Pancreas (tissue), 10 donors: Measurements from ENCODE around the gene DRGX. TPM values are rescaled to one million over a fixed set of nuclear protein-coding genes. Genes with fewer than 3 reads are reported as not detected.

Experiments
- ATAC-seq, 4 donors: fragments of 200-7000 bp; cut with Tn5 transposase; one replicate each; pipeline versions ENCODE4 v1.8.0 to v1.9.1; 2020; ENCODE audit warnings: mild to moderate bottlenecking in 4 of 4, moderate library complexity in 4 of 4
- DNase-seq, 6 donors: peaks; one replicate each; pipeline ENCODE4 v3.0.0-alpha.2; 2020
- FAIRE-seq: peaks from 2 replicates; lab custom pipeline; 2012; peaks lifted over from hg19 to GRCh38; lab: Jason Lieb, UNC
- H3K27ac ChIP-seq, 4 donors: fragments of 200-600 bp; sonication (generic); 1 replicate in 3 of 4; 2 replicates in 1 of 4; pipeline versions ENCODE4 v1.5.0 to v1.8.0; 2020
- H3K27me3 ChIP-seq, 4 donors: fragments of 200-600 bp; one replicate each; pipeline ENCODE4 v1.8.0; 2021
- H3K36me3 ChIP-seq, 3 donors: fragments of 200-600 bp; sonication (generic) in 1 of 3; one replicate each; pipeline versions ENCODE4 v1.5.0 to v1.8.0; 2020 to 2021
- H3K4me1 ChIP-seq, 3 donors: fragments of 200-600 bp; one replicate each; pipeline ENCODE4 v1.8.0; 2021
- H3K4me3 ChIP-seq, 4 donors: fragments of 200-600 bp; sonication (generic) in 2 of 4; one replicate each; pipeline versions ENCODE4 v1.5.0 to v1.8.0; 2020 to 2021
- H3K9me3 ChIP-seq, 4 donors: fragments of 200-600 bp; one replicate each; pipeline ENCODE4 v1.8.0; 2021
- WGBS, 2 donors: extraction: QIAGEN DNeasy Blood & Tissue Kit; methylation state at CpG; one replicate each; pipeline ENCODE4 v1.1.7; 2013; 5-methylcytosine and 5-hydroxymethylcytosine counted together
- intact Hi-C, 3 donors: fragments of 100-400 bp; cut with DNase I; formaldehyde crosslinking; loops; one replicate each; pipeline versions ENCODE4 v1.11.1 to v1.14.2; 2022
- polyA plus RNA-seq, 2 donors: library from polyadenylated mRNA; stranded (reverse); fragments of 200-250 nt; gene quantifications; one replicate each; pipeline ENCODE4 v1.2.3, GENCODE V29; 2013
- total RNA-seq, 6 donors: library from RNA; stranded (reverse); fragmentation: NEBNext Ultra II Directional in 4 of 6; extraction: Animal tissue kit (Norgen Biotek cat#: 25700) in 4 of 6; gene quantifications; one replicate each; pipeline versions ENCODE4 v1.2.1 to v1.2.4, GENCODE V29; 2021 to 2023
- TF ChIP-seq, protein P1 (sequence below), 4 donors: fragments of 200-600 bp; sonication (generic) in 3 of 4; IDR thresholded peaks; one replicate each; pipeline versions ENCODE4 v1.5.0 to v1.8.0; 2021; ENCODE audit warnings: antibody characterized with exemption in 4 of 4
- donor health status: healthy with polysubstance abuse.
- donor health status: DM: no; HTN: no; CAD: no; lungs with moderate emphysema.
- donor health status: DM: no; HTN: no; CAD: no.
- donor health status: control.
- donor health status: control.
- donor health status: Bipolar disorder and iron deficiency.
- donor health status: DM: yes; HTN: yes; CAD: no.
- donor health status: DM: no; HTN: no; CAD: no.
- donor health status: DM: no; HTN: no; CAD: no.
- donor health status: DM: yes; HTN: yes; CAD: no.

Gene DRGX
- total and polyA plus RNA-seq, 8 donors = not detected

DNA sequence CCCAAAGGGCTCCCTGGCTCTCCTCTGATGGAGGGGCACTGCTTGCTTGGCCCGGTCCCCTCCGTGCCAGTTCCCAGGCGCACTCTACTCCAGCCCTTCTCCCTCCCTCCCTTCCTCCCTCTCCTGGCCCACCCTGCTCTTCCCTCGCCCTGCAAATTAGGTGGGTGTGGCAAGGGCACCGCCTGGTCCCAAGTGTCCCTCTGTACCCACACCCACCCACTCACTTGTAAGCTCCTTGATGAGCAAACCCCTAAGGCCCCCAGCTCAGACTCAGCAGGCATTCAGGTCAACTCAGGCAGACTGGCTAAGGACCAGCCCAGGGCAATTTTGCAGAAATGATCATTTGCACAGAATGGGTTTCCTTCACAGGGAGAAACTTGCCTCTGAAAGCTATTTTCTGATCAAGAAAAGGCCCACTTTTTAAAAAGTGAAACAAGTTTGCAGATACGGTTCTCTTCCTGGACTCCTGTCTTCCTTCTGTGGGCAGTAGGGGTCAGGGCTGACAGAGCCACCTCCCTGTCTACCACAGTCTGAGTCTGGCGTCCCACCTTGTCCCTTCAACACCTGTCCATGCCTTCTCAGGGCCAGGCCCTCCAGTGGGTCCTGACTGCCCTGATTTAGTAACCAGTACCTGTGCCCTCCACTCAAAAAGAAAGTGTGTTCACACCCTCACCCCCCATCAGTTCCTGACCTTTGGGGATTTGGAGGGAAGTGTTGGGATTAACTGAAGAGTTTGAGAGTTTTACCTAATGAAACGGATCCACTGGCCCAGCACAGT, 68.7 kb downstream of the DRGX start:
- H3K9me3 ChIP-seq = no peaks in the 10 kb centered on the region
- DNase-seq = no peak
- intact Hi-C loops = no loop called here
- H3K27me3 ChIP-seq = no peaks in the 10 kb centered on the region
- TF ChIP-seq, protein P1, sequence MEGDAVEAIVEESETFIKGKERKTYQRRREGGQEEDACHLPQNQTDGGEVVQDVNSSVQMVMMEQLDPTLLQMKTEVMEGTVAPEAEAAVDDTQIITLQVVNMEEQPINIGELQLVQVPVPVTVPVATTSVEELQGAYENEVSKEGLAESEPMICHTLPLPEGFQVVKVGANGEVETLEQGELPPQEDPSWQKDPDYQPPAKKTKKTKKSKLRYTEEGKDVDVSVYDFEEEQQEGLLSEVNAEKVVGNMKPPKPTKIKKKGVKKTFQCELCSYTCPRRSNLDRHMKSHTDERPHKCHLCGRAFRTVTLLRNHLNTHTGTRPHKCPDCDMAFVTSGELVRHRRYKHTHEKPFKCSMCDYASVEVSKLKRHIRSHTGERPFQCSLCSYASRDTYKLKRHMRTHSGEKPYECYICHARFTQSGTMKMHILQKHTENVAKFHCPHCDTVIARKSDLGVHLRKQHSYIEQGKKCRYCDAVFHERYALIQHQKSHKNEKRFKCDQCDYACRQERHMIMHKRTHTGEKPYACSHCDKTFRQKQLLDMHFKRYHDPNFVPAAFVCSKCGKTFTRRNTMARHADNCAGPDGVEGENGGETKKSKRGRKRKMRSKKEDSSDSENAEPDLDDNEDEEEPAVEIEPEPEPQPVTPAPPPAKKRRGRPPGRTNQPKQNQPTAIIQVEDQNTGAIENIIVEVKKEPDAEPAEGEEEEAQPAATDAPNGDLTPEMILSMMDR (IDR thresholded peaks at IDR 0.05) = no peak
- no peaks in the 10 kb centered on the region for H3K36me3 ChIP-seq
- no peak overlapping the region for H3K4me3 ChIP-seq
- no peak for FAIRE-seq
- no peaks in the 10 kb centered on the region for H3K4me1 ChIP-seq
- no peak for ATAC-seq
- H3K27ac ChIP-seq = no peak overlapping the region
- 79 to 86% methylated on average over 8 of the region's 8 CpGs for WGBS, 2 donors

DNA sequence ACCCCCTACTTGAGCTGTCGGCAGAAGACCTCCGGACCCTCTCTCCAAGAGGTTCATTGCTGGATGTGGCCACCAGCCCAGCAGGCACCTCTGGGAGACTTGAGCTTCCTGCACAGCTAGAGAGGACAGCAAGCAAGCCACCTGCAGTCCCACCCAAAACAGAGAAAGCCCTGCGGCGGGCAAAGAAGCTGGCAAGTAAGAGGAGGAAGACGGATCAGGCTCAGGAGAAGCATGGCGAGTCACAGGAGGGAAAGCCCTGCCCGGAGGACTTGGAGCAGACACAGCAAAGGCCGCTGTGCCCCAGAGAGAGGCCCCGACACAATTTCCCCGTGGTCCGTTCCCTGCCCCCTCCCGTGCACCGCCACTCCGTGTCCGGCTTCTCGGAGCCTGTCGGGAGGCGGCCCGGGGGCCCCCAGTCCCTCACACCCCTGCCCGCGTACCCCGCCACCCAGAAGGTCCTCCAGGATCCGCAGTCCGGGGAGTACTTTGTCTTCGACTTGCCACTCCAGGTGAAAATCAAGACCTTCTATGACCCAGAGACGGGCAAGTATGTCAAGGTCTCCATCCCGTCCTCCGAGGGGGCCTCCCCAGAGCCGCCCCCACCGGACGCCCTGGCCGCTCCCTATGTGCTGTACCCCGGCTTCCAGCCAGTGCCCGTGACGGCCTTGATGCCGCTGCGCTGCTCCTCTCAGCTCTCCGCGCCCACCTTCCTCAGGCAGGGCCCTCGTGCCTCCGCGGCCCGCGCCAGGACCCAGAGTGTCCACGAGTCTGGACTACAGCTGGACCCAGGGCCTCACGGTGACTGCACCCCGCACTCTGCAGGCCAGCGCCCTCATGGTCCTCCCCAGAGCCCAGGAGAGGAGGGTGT, 69.7 kb downstream of the DRGX start:
- no peak for FAIRE-seq
- DNase-seq = no peak
- intact Hi-C loops = no loop called here
- H3K9me3 ChIP-seq = no peaks in the 10 kb centered on the region
- 88 to 90% methylated on average over 46 to 48 of the region's 48 CpGs for WGBS, 2 donors
- no peaks in the 10 kb centered on the region for H3K4me1 ChIP-seq
- H3K27ac ChIP-seq = no peak overlapping the region
- no peaks in the 10 kb centered on the region for H3K27me3 ChIP-seq
- TF ChIP-seq, protein P1 (IDR thresholded peaks at IDR 0.05) = no peak
- H3K36me3 ChIP-seq = no peaks in the 10 kb centered on the region
- no peak overlapping the region for H3K4me3 ChIP-seq
- no peak for ATAC-seq

DNA sequence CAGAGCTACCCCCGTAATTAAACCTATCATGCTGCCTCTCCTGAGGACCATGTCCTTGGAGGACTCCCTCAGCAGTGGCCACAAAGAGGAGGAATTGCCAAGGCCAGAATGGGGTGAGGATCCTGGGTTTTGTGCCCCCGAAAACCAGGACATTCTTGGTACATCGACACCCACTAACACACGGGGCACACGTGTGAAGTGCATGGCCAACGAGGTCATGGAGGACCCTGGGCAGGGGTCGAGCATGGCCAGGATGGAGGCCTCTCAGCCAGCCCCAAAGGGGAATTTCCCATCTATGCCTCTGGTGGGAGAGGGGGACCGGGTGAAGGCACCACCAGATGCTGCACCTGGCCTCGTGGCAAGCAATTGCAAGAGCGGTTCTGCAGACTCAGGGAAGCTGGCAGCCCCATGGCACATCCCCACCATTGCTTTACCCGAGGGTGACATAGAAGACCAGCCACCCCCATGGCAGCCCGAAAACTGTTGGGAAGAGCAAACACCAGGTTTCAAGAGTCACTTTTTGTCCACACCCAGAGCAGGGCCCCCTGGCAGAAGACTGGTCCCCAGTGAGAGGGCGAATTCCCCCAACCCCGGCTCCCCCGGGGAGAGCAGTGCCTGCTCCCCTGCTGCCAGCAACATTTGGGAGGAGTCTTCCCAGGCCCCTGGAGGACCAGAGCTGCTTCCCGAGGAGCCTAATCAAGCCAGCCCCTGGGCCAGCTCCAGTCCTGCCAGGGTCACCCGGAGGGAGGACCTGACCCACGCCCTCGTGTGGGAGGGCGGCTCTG, 70.6 kb downstream of the DRGX start:
- ATAC-seq (no peak), FAIRE-seq (no peak), DNase-seq (no peak)
- H3K36me3 ChIP-seq = no peaks in the 10 kb centered on the region
- no peaks in the 10 kb centered on the region for H3K9me3 ChIP-seq
- H3K27ac ChIP-seq = no peak overlapping the region
- H3K27me3 ChIP-seq = no peaks in the 10 kb centered on the region
- WGBS, 2 donors = 79 to 87% methylated on average over 20 of the region's 20 CpGs
- no peak overlapping the region for H3K4me3 ChIP-seq
- intact Hi-C loops = no loop called here
- TF ChIP-seq, protein P1 (IDR thresholded peaks at IDR 0.05) = no peak
- no peaks in the 10 kb centered on the region for H3K4me1 ChIP-seq

DNA sequence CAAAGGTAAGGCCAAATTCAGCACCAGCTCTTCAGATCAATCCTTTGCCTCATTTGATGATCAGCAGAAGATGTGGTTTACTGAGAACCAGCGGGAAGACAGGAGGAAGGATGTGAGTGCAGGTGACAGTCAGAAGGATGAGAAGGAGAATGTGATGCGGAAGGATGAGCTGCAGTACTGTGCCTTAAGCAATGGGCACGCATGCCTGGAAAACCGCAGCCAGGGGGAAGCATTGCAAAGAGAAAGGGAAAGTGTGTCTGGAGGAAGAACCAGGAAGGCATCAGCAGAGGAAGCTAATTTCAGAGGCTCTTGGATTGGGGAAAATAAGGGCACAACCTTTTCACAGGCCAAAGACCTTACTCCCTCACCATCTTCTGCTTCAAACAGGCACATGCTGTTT, 71.2 kb downstream of the DRGX start:
- 72 to 76% methylated on average over 4 of the region's 4 CpGs for WGBS, 2 donors
- FAIRE-seq = no peak
- TF ChIP-seq, protein P1 (IDR thresholded peaks at IDR 0.05) = no peak
- DNase-seq = no peak
- Histone ChIP-seq H3K27ac (no peak overlapping the region), H3K36me3 (no peaks in the 10 kb centered on the region), H3K4me3 (no peak overlapping the region), H3K9me3 (no peaks in the 10 kb centered on the region), H3K27me3 (no peaks in the 10 kb centered on the region), H3K4me1 (no peaks in the 10 kb centered on the region)
- no peak for ATAC-seq
- intact Hi-C loops = no loop called here
